Ascending aorta (tissue), 2 donors: Measurements from ENCODE around the gene NQO2. TPM values are rescaled to one million over a fixed set of nuclear protein-coding genes. Genes with fewer than 3 reads are reported as not detected.
A peak's percentile ranks its signal among the peaks of the same experiment; 100 is the strongest.

Source experiments
- DNase-seq, 2 donors: peaks; one replicate each; pipeline ENCODE4 v3.0.0-alpha.2; 2019; ENCODE audit warnings: low spot score in 2 of 2
- H3K27ac ChIP-seq, 2 donors: fragments of 200-600 bp; sonication (generic); one replicate each; pipeline ENCODE4 v1.5.1; 2016 to 2017; ENCODE audit warnings: mild to moderate bottlenecking in 1 of 2
- H3K27me3 ChIP-seq: fragments of 200-600 bp; sonication (generic); one replicate; pipeline ENCODE4 v1.5.1; 2017
- H3K36me3 ChIP-seq, 2 donors: fragments of 200-600 bp; sonication (generic); one replicate each; pipeline ENCODE4 v1.5.1; 2016
- H3K4me1 ChIP-seq, 2 donors: fragments of 200-600 bp; sonication (generic); one replicate each; pipeline ENCODE4 v1.5.1; 2016 to 2017; ENCODE audit warnings: mild to moderate bottlenecking in 1 of 2
- H3K4me3 ChIP-seq, 2 donors: fragments of 200-600 bp; sonication (generic); one replicate each; pipeline ENCODE4 v1.5.1; 2016 to 2017; ENCODE audit warnings: mild to moderate bottlenecking in 1 of 2
- H3K9me3 ChIP-seq, 2 donors: fragments of 200-600 bp; sonication (generic); one replicate each; pipeline ENCODE4 v1.5.1; 2016
- intact Hi-C: fragments of 100-400 bp; cut with DNase I; formaldehyde crosslinking; loops from one replicate; pipeline ENCODE4 v1.15.1; 2023
- total RNA-seq: library from RNA; depleted of rRNA; stranded (reverse); fragments of >200 nt; gene quantifications from one replicate; pipeline ENCODE4 v1.1.0, GENCODE V29; 2016
- TF ChIP-seq, protein P1 (sequence below), 3 experiments: fragments of 200-600 bp in 2 of 3; fragments of 450-650 bp in 1 of 3; sonication (generic) in 2 of 3; IDR thresholded peaks; one replicate each; pipeline ENCODE4 v1.5.1; 2016 to 2019; ENCODE audit warnings: antibody characterized with exemption in 3 of 3, mild to moderate bottlenecking in 1 of 3, moderate library complexity in 1 of 3

Gene NQO2
- total RNA-seq, 1 donor from 2014 or later = 7.7 TPM

GRCh38 chr6:2978923-2979322 lies 20.8 kb upstream of the NQO2 start:
- DNase-seq = no peak
- no peaks in the 10 kb centered on the region for H3K27me3 ChIP-seq
- H3K4me3 ChIP-seq = no peak overlapping the region
- H3K27ac ChIP-seq = no peak overlapping the region
- H3K4me1 ChIP-seq = peaks cover 10 to 11% of the 10 kb centered on the region in 2 donors
- TF ChIP-seq, protein P1, sequence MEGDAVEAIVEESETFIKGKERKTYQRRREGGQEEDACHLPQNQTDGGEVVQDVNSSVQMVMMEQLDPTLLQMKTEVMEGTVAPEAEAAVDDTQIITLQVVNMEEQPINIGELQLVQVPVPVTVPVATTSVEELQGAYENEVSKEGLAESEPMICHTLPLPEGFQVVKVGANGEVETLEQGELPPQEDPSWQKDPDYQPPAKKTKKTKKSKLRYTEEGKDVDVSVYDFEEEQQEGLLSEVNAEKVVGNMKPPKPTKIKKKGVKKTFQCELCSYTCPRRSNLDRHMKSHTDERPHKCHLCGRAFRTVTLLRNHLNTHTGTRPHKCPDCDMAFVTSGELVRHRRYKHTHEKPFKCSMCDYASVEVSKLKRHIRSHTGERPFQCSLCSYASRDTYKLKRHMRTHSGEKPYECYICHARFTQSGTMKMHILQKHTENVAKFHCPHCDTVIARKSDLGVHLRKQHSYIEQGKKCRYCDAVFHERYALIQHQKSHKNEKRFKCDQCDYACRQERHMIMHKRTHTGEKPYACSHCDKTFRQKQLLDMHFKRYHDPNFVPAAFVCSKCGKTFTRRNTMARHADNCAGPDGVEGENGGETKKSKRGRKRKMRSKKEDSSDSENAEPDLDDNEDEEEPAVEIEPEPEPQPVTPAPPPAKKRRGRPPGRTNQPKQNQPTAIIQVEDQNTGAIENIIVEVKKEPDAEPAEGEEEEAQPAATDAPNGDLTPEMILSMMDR (IDR thresholded peaks at IDR 0.05) = no peak
- intact Hi-C loops = no loop called here
- no peaks in the 10 kb centered on the region for H3K36me3 ChIP-seq
- H3K9me3 ChIP-seq = no peaks in the 10 kb centered on the region

DNA sequence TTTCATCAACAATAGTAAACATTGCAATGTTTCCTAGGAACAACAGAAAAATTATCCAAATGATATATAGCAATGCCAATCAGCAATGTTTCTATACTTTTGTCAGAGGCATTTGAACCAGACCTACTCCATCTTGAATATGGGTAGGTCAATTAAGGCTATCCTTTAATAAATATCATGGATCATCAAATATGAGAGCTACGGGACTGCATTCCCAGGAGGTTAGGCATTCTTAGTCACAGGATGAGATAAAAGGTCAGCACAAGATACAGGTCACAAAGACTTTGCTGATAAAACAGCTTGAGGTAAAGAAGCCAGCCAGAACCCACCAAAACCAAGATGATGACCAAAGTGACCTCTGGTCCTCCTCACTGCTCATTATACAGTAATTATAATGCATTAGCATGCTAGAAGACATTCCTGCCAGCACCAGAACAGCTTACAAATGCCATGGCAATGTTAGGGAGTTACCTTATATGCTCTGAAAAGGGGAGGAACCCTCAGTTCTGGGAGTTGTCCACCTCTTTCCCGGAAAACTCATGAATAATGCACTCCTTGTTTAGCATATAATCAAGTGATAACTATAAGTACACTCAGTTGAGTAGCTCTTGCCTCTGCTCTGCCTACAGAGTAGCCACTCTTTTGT lies 19.8 kb upstream of the NQO2 start:
- Histone ChIP-seq H3K27ac (no peak overlapping the region), H3K27me3 (no peaks in the 10 kb centered on the region), H3K4me1 (peaks cover 10 to 11% of the 10 kb centered on the region in 2 donors), H3K36me3 (no peaks in the 10 kb centered on the region), H3K4me3 (no peak overlapping the region), H3K9me3 (no peaks in the 10 kb centered on the region)
- DNase-seq = no peak
- intact Hi-C loops = no loop called here
- TF ChIP-seq, protein P1 (IDR thresholded peaks at IDR 0.05) = no peak

GRCh38 chr6:2980465-2980855 lies 19.2 kb upstream of the NQO2 start:
- H3K4me3 ChIP-seq = no peak overlapping the region
- H3K27me3 ChIP-seq = no peaks in the 10 kb centered on the region
- no peak overlapping the region for H3K27ac ChIP-seq
- H3K4me1 ChIP-seq = peaks cover 10 to 11% of the 10 kb centered on the region in 2 donors
- H3K9me3 ChIP-seq = no peaks in the 10 kb centered on the region
- DNase-seq = no peak
- intact Hi-C loops = no loop called here
- H3K36me3 ChIP-seq = no peaks in the 10 kb centered on the region
- TF ChIP-seq, protein P1 (IDR thresholded peaks at IDR 0.05) = no peak

DNA sequence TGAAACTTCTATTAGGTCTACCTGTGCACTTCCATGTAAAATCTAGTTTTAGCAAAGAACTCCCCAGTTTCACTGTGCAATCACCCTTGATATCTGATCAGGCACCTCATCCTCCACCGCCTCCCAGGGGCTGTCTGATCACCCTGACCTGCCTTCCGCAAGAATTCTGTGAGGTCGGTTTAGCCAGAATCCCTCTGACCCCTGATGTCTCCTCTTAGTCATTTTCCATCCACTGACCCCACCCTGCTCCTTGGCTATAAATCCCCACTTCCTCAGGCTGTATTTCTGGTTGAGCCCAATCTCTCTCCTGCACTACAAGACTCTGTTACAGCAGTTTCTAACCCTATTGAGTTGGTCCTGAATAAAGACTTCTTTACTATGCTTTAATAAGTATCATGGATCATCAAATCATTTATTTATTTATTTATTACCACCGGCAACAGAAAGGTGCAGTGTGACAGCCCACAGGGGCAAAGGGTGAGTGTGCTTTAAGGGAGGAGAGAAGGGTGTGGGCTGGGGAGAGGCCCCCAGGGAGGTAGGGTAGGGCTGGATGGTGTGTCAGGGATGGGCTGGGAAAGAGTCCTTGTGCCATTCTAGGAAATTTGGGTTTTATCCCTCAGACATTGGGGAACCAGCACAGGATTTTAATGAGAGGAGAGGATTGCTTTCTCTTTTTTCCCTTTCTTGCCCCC lies 17.1 kb upstream of the NQO2 start:
- H3K27me3 ChIP-seq = no peaks in the 10 kb centered on the region
- no peak for DNase-seq
- H3K27ac ChIP-seq = peak overlapping the region; percentile 82 to 87
- TF ChIP-seq, protein P1 (IDR thresholded peaks at IDR 0.05) = no peak
- peaks cover 10 to 11% of the 10 kb centered on the region in 2 donors for H3K4me1 ChIP-seq
- H3K36me3 ChIP-seq = no peaks in the 10 kb centered on the region
- no peaks in the 10 kb centered on the region for H3K9me3 ChIP-seq
- H3K4me3 ChIP-seq = no peak overlapping the region
- intact Hi-C loops = no loop called here

DNA sequence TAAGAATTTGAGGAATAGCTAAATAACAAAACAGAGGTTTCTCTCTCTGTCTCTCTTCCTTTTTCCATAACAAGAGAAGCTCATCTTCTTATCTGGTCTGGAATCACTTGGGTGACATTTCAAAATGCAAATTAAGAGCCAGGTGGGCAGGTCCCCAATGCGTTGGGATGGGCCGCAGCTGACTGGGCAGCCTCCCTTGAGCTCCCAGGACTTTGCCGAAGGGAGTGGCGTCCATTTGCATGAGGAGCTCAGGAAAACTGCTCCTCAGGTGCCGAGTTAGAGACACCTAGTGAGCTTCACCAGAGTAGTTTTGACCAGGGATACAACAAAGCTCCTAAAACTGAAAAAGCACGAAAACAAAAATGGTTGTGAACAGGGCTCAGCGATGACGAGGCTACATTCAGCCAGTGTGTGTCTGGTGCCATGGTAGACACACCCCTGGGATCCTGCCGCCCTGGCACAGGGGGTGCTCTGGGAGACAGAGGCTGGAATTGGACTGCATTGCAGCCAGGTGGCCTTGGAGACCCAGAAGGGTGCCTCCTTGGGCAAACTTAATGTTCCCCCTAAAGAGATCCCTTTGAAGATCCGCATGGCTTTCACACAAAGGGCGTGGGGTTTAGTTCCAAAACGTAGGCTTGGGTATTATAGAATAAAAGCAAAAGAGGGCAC lies 14.8 kb upstream of the NQO2 start:
- Histone ChIP-seq H3K27me3 (no peaks in the 10 kb centered on the region), H3K27ac (no peak overlapping the region), H3K4me1 (peaks cover 16 to 17% of the 10 kb centered on the region in 2 donors), H3K9me3 (no peaks in the 10 kb centered on the region), H3K36me3 (no peaks in the 10 kb centered on the region), H3K4me3 (no peak overlapping the region)
- no peak for DNase-seq
- TF ChIP-seq, protein P1 (IDR thresholded peaks at IDR 0.05) = no peak
- intact Hi-C loops = no loop called here
